GM21526 (cell line): ENCODE data around the gene ANO1.

Source experiments
- ATAC-seq: cut with Tn5 transposase; IDR thresholded peaks from one replicate; pipeline ENCODE4 v1.9.1; 2021; ENCODE audit warnings: moderate library complexity; ENCODE audit not compliant: unreplicated experiment, low FRiP score

The ANO1 gene

DNA sequence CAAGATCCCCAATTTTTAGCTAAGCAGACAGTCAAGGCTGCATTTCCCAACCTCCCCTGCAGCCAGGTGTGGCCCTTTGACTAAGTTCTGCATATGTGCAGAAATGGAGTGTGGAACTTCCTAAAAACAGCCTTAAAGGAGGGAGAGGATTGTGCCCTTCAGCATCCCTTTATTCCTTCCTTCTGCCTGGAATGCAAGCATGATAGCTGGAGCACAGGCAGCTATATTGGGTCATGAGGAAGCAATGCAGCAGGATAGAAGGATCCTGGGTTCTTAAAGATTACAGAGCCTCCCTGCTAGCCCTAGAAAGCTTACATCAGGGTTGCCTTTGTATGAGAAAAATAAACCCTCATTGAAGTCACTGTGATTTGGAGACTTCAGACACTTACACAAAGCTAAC is 154.9 kb downstream of the ANO1 start:
- ATAC-seq: no peak

DNA sequence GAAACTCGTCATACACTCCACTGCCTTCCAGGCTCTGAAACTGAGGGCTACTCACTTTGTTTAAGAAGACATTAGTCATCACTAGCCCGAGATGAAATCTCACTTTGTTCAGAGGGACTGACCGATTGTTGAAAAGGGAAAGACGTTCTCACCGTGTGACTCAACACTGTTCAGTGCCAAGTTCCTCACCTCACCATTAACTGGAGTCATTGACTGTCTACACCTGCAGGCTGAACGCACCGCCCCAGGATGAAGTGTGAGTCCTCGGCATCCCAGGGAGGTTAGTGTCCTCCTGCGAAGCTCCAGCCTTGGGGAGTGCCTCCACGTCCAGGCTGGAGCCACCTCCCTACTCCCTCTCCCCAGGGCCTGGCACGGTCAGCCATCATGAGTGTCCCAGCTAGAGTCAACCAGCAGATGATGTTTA is 155.4 kb downstream of the ANO1 start:
- ATAC-seq: no peak

- no peak for ATAC-seq
Observed at GRCh38 chr11:70233962-70234361, 155.8 kb downstream of the ANO1 start.
